Peyer's patch (tissue), 4 donors: ENCODE data around the gene MAML3.

Source experiments
- CTCF ChIP-seq, 6 experiments: fragments of 450-650 bp in 4 of 6; fragments of 200-600 bp in 2 of 6; sonication (generic) in 1 of 6; IDR thresholded peaks; one replicate each; pipeline ENCODE4 v1.5.1; 2017 to 2019; ENCODE audit warnings: antibody characterized with exemption in 6 of 6, mild to moderate bottlenecking in 3 of 6, moderate library complexity in 1 of 6
- POLR2A ChIP-seq, 2 donors: fragments of 450-650 bp; IDR thresholded peaks; one replicate each; pipeline ENCODE4 v1.5.1; 2017; ENCODE audit warnings: antibody characterized with exemption in 2 of 2, mild to moderate bottlenecking in 2 of 2, moderate library complexity in 2 of 2

- TF ChIP-seq POLR2A (IDR thresholded peaks at IDR 0.05): no peak
- TF ChIP-seq CTCF (IDR thresholded peaks at IDR 0.05): no peak
These were observed 485.9 kb downstream of the MAML3 start for GRCh38 chr4:139668036-139668435.
